Right atrium auricular region (tissue), 2 donors: ENCODE measurements around the gene STAC. TPM values are rescaled to one million over a fixed set of nuclear protein-coding genes. Genes with fewer than 3 reads are reported as not detected.

Experiments
- DNase-seq: peaks from one replicate; pipeline ENCODE4 v3.0.0-alpha.2; 2019; ENCODE audit warnings: low spot score
- H3K27ac ChIP-seq, 2 donors: fragments of 200-600 bp; sonication (generic); 1 replicate in 1 of 2; 2 replicates in 1 of 2; pipeline ENCODE4 v1.5.1; 2016 to 2019
- H3K27me3 ChIP-seq, 2 donors: fragments of 200-600 bp; sonication (generic); one replicate each; pipeline versions ENCODE4 v1.5.1 to v1.6.0; 2017 to 2019
- H3K36me3 ChIP-seq: fragments of 200-600 bp; sonication (generic); one replicate; pipeline ENCODE4 v1.5.1; 2016
- H3K4me1 ChIP-seq, 2 donors: fragments of 200-600 bp; sonication (generic); one replicate each; pipeline versions ENCODE4 v1.5.1 to v1.6.0; 2017 to 2019
- H3K4me3 ChIP-seq, 2 donors: fragments of 200-600 bp; sonication (generic); 1 replicate in 1 of 2; 2 replicates in 1 of 2; pipeline ENCODE4 v1.5.1; 2017 to 2019; ENCODE audit warnings: mild to moderate bottlenecking in 1 of 2, moderate library complexity in 1 of 2
- H3K9me3 ChIP-seq, 2 donors: fragments of 200-600 bp; sonication (generic); one replicate each; pipeline ENCODE4 v1.5.1; 2019
- CTCF ChIP-seq, 2 donors: fragments of 200-600 bp; sonication (generic); IDR thresholded peaks; one replicate each; pipeline ENCODE4 v1.5.1; 2019; ENCODE audit warnings: antibody characterized with exemption in 2 of 2
- total RNA-seq, 2 donors: library from RNA; depleted of rRNA; stranded (reverse); fragments of >200 nt; gene quantifications; one replicate each; pipeline ENCODE4 v1.1.0, GENCODE V29; 2016

Gene STAC
- total RNA-seq, 2 donors from 2014 or later = 0.33 TPM; not detected in 1

- no peak for TF ChIP-seq CTCF (IDR thresholded peaks at IDR 0.05)
- DNase-seq = no peak
- peaks cover 0 to 8% of the 10 kb centered on the region in 2 donors for H3K9me3 ChIP-seq
- H3K4me3 ChIP-seq = no peak overlapping the region
- no peaks in the 10 kb centered on the region for H3K27me3 ChIP-seq
- H3K27ac ChIP-seq = no peak overlapping the region
- no peaks in the 10 kb centered on the region for H3K36me3 ChIP-seq
- no peaks in the 10 kb centered on the region for H3K4me1 ChIP-seq
Measured at GRCh38 chr3:36416599-36416998, 36.3 kb downstream of the STAC start.

- H3K36me3 ChIP-seq = no peaks in the 10 kb centered on the region
- H3K9me3 ChIP-seq = peaks cover 0 to 8% of the 10 kb centered on the region in 2 donors
- no peak for TF ChIP-seq CTCF (IDR thresholded peaks at IDR 0.05)
- DNase-seq = no peak
- no peak overlapping the region for H3K4me3 ChIP-seq
- H3K27me3 ChIP-seq = no peaks in the 10 kb centered on the region
- no peak overlapping the region for H3K27ac ChIP-seq
- no peaks in the 10 kb centered on the region for H3K4me1 ChIP-seq
Measured at GRCh38 chr3:36417237-36417636, 36.9 kb downstream of the STAC start.

- no peaks in the 10 kb centered on the region for H3K4me1 ChIP-seq
Measured at GRCh38 chr3:36418296-36418695, 38.0 kb downstream of the STAC start.

GRCh38 chr3:36428445-36428844 is 48.1 kb downstream of the STAC start:
- H3K4me1 ChIP-seq = no peaks in the 10 kb centered on the region
- no peaks in the 10 kb centered on the region for H3K27me3 ChIP-seq
- no peaks in the 10 kb centered on the region for H3K36me3 ChIP-seq
- no peak for TF ChIP-seq CTCF (IDR thresholded peaks at IDR 0.05)
- no peak overlapping the region for H3K27ac ChIP-seq
- no peak overlapping the region for H3K4me3 ChIP-seq
- no peak for DNase-seq
- no peaks in the 10 kb centered on the region for H3K9me3 ChIP-seq

More at GRCh38 chr3:36418296-36418695, 38.0 kb downstream of the STAC start:
- no peak for TF ChIP-seq CTCF (IDR thresholded peaks at IDR 0.05)
- Histone ChIP-seq H3K9me3 (peaks cover 0 to 8% of the 10 kb centered on the region in 2 donors), H3K36me3 (no peaks in the 10 kb centered on the region), H3K27ac (no peak overlapping the region), H3K27me3 (no peaks in the 10 kb centered on the region), H3K4me3 (no peak overlapping the region)
- no peak for DNase-seq

- Histone ChIP-seq H3K27me3 (no peaks in the 10 kb centered on the region), H3K4me1 (no peaks in the 10 kb centered on the region), H3K9me3 (no peaks in the 10 kb centered on the region), H3K36me3 (no peaks in the 10 kb centered on the region), H3K4me3 (no peak overlapping the region), H3K27ac (no peak overlapping the region)
- no peak for DNase-seq
- TF ChIP-seq CTCF (IDR thresholded peaks at IDR 0.05) = no peak
Measured at GRCh38 chr3:36429986-36430485, 49.7 kb downstream of the STAC start.

GRCh38 chr3:36433511-36433910 is 53.2 kb downstream of the STAC start:
- no peak for DNase-seq
- Histone ChIP-seq H3K27me3 (no peaks in the 10 kb centered on the region), H3K9me3 (no peaks in the 10 kb centered on the region), H3K4me3 (no peak overlapping the region), H3K4me1 (no peaks in the 10 kb centered on the region), H3K27ac (no peak overlapping the region), H3K36me3 (no peaks in the 10 kb centered on the region)
- no peak for TF ChIP-seq CTCF (IDR thresholded peaks at IDR 0.05)
